T1000 (cell line): ENCODE results near the gene TBX10.
"Not testable (repeated sequence)": the region's sequence is repeated elsewhere in the genome, so short reads cannot be mapped to it uniquely, and the experiment has no call there.

Experiments used
- DNase-seq: peaks from one replicate; lab custom pipeline; 2025; ENCODE audit warnings: mixed read lengths; lab: John Stamatoyannopoulos, UW

TBX10 gene

DNA sequence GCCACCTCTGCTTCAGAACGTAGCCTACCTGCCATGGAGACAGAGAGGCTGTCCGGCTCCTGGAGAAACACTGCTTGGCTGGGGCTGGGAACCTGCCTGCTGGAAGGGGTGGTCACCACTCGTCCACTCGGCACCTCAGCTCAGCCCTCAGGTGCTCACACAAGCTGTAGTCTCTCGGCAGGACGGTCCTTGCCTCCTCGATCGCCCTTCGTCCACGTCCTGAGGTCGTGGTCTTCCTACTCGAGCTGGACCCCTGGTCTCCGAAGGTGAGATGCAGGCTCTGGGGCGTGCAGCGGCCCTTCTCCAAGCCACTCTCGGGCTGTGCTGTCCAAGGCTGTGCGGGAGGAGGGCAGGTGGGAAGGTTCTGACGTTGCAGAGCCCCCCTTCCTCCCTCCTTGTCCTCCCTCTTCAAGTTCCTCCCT is at the start of gene TBX10:
Gene TBX10, minus strand, starts transcription at position 326 of the 422 bp plus-strand sequence. Its CDS starts 291 bp downstream, at position 35.
- DNase-seq = no peak

DNA sequence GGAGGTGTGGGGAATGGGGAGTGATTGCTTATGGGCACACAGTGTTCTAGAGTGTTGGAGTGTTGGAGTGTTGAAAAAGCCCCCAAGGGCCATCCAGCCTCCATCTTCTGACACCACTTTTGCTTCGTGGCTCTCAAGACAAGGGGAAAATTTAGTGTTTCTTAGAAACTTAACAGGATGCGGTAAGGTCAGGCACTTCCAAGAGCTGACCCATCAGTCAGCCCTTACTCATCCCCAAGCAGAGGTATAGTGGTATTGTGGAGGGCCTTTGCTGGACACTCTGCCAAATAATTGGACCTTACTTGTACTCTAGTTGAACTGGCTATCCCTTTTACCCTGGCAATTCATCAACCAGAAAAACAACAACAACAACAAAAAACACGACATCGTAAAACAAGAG is 49.6 kb upstream of the TBX10 start:
- no peak for DNase-seq

DNA sequence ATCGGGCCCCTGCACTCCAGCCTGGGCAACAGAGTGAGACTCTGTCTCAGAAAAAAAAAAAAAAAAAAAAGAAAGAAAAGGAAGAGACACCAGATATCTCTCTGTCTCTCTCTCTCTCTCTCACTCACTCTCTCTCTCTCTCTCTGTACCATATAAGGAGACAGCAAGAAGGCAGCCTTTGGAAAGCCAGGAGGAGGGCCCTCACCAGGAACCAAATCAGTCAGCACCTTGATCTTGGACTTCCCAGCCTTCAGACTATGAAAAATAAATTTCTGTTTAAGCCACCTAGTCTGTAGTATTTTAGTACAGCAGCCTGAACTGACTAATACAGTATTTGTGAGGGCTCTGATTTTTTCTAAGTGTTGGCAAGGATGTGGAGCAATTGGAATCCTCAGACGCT is 48.4 kb upstream of the TBX10 start:
- no peak for DNase-seq

DNA sequence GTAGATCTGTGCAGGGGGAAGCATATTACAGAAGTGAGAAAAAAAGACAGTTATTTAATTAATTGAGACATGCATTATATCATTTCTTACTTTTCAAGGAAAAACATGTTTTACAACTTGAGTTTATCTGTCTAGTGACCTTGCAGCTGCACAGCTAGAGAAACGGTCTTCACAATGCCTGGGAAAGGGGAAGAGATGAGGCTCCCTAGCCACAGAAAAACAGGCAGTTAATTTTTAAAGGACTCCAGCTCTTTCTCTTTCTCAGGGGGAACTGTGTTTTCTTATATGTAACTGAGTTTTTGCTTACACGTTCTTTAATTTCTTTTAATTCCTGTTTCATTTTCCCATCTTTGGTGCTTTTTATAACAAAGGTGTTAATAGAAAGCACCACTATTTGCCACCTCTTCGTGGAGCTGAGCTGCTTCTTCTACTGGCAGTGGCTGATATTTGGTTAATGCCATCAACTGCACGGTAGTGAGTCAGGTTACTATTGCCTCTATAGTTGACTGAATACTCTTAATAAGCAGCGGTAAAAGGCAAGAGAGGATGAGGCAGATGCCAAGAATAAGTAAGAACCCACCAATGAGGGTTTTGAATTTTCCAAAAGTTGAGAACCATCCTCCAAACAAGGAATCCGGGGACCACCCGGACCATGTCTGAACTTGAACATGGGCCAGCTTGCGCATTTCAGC is 46.2 kb upstream of the TBX10 start:
- DNase-seq = not testable (repeated sequence)

DNA sequence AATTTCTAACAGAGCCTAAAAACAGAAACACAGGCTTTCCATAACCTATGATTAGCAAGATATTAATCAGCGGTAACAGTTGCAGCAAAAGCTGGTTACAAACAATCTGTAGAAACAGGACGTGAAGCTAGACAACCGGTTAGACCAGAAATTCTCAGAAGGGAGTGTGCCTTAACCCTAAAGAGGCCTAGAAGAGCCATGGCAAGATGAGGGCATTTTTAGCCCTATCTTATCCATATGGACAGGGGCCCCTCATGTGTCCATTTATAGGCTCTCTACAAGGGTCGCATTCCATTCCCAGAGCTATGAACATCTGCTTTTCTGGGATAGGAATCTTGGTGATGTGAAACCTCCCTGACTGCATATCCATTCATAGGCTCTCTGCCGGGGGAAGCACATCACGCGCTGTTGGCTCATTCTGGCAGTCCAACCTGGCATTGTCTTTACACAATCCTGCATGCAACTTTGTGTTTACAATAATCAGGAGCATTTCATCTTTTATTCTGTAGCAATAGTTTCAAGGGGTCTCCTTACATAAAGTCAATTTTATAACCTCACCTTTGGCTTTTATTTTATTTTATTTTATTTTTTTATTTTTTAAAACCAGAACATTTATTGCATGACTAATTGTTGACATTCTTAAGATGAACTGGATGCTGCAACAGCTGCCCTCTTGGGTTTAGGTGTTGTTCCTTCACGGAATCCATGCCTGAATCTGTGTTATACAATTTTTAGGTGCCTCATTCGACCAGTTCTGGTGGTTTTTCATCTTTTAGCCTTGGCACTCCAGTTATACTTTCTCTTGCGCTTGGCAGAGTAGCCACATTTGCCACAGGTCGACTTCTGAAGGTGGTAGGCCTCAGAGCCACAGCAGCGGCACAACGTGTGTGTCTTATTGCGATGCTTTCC is 42.8 kb upstream of the TBX10 start:
- DNase-seq = not testable (repeated sequence)

DNA sequence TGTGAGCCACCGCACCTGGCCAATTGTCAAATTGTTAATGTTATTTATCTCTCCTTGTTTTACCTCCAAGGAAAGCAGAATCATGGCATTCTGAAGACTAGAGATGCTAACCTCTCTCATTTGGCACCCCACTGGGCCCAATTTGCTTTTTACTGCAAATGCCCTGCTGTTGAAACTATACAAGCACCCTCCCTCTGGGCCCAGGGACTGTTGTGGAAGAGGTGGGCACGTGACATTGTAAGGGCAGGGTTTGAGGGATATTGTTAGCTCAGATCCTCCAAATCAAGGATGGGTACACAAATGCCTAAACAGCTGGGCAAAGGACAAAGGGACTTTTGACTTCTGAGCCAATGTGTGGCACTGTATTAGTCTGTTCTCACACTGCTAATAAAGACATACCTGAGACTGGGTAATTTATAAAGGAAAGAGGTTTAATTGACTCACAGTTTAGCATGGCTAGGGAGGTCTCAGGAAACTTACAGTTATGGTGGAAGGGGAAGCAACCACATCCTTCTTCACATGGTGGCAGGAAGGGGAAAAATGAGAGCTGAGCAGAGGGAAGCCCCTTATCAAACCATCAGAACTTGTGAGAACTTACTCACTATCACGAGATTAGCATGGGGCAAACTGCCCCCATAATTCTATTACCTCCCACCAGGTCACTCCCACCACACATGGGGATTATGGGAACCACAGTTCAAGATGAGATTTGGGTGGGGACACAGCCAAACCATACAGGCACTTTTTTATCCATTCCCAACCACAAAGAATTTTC is 41.3 kb upstream of the TBX10 start:
- no peak for DNase-seq

DNA sequence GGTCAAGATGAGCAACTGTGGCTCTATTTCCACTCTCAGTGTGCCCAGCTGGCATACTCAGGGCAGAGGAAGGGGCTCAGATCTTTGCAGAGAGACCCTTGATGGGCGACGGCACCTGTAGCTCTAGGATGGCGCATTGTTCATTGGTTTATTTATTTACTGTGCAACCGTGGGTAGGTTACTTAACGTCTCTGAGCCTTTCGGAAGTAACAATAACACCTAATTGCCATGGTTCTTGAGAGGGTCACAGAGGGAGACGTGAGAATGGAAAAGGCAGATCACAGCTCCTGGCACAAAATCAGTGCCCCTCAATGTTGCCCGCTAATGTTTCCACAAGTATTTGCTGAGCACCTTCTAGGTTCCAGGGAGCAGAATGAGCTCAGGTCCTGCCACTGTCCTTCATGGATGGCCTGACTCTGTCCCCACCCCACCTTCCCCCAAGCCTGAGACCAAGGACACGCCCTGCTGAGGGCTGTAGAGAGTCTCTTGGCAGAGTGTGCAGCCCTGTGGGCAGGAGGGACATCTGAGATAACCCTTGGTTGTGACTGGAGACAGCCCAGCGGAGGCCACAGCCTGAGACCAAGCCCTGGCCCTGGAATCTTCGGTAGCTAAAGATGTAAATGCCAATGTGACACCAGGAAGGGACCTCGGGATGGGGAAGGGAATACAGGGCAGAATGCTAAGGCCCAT is 35.6 kb upstream of the TBX10 start:
- DNase-seq = no peak

DNA sequence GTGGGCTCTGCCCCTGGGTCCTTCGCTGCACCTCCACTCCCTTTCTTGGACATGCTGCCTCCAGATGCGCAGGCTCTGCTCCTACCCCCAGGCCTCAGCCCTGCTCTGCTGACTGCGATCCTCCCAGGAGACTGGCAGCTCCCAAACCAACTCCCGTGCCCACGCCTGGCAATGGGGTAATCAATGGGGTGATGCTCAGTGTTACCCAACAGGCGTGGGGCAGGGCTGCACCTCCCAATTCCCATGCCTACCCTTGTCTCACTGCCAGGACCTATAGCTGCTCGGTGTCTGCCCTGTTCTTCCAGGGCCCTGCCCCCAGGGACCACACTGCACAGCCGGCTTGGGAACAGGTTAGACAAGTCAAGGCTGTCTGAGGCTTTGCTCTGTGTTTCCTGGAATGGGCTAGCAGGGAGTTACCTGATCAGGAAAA is 34.9 kb upstream of the TBX10 start, which contains the start of gene ALDH3B2:
Gene ALDH3B2, minus strand, starts transcription at position 182 of the 430 bp plus-strand sequence. CDS start 7,688 bp downstream, outside the sequence.
- DNase-seq = no peak

DNA sequence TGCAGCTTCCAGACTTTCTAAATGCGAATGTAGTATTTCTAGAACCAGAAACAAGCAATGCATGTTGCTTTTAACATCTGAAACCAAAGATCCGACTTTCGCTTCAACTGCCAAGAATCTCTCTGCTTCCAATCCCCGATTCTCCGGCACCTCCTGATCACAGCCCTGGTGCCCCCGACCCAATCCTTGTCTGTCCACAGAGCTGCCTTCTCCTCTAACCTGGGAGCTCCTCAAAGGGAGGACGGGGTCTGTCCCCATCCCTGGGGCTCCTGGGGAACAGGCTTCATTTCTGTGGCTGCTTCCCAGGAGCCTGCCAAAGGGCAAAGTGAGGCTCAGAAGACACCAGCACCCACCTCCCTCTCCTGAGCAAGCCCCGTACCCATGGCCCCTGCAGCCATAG is 34.3 kb upstream of the TBX10 start:
- DNase-seq = no peak

DNA sequence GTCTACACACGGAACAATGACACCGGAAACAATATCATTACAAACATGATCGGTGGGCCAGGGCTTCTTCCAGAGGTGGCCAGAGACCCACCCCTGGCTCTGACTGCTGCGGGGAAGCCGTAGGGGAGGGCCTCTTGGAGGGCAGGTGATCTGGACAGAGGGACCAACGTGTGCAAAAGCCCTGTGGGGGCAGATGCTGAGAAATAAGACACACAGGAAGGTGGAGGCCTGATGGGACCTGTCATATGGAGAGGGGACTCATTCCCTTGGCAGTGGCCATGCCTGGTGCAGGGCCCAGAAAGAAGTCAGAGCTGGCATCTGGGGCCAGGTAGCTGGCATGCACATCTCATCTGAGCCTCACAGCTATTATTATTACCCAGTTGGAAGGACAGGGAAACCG is 33.8 kb upstream of the TBX10 start:
- DNase-seq = no peak

DNA sequence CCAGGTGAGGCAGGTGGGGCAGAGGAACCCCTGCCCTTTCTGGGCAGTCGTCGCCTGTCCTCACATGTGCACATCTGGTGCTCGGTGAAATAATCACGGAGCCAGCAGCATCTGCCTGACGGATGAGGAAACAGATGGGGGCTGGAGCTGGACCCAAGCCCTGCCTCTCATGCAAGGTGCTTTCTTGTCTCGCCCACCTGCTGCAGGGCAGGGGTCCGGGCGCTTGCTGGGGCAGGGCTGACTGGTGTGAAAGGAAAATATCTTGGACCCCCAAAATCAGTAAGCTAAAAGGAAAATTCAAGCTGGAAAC is 31.6 kb upstream of the TBX10 start:
- DNase-seq = no peak

DNA sequence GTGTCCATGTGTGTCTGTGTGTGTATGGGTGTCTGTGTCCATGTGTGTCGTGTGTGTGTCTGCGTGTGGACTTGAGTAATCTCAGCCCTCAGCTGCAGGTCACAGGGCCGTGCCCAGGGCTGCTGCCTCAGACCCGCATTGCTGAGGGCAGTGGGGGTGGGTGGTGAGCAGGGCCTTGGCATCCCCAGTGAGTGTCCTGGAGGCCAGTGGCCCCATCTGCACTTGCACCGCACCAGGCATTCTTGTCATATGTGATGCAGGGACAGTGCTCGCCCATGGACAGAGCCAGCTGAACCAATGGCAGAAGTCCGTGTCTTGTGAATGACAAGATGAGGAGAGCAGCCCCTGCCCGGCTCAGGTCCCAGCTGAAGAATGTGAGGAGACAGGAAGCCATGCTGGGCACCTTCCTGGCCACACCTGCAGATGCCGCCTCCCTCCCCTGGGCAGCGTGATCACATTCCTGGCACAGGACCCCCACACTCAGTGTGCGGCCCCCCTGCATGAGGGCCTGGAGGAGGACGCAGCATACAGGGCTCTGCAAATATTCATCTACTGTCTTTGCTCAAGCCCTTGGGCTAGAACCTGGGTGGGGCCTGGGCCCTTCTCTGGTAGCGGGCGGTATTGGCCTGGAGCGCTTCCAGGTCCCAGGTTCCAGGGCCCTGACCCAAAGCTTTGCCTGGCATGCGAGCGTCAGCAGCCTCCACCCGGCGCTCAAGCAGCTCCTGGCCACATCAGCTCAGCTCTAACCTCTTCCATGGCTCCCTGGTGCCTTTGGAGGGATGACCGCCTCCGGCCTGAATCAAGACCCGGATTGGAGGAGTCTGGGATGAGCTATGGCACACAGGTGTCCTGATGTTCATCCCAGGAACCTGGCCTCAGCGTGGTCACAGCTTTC is 31.0 kb upstream of the TBX10 start:
- no peak for DNase-seq

DNA sequence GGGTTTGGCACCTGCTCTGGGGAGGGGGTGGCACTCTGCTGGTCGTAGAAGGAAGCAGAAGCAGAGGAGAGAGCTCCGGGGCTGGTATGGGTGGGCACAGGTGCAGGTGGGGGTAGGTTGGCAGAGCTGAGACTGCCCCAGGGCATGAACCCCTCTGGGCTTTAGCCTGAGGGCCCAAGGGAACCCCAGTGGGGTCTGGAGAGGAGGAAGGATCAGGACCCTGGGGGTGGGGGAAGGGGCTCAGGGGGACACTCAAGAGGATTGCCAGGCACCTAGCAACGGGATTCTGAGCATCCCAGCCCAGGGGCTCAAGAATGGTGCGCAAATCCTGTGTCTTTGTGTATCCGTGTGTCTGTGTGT is 28.6 kb upstream of the TBX10 start:
- no peak for DNase-seq

DNA sequence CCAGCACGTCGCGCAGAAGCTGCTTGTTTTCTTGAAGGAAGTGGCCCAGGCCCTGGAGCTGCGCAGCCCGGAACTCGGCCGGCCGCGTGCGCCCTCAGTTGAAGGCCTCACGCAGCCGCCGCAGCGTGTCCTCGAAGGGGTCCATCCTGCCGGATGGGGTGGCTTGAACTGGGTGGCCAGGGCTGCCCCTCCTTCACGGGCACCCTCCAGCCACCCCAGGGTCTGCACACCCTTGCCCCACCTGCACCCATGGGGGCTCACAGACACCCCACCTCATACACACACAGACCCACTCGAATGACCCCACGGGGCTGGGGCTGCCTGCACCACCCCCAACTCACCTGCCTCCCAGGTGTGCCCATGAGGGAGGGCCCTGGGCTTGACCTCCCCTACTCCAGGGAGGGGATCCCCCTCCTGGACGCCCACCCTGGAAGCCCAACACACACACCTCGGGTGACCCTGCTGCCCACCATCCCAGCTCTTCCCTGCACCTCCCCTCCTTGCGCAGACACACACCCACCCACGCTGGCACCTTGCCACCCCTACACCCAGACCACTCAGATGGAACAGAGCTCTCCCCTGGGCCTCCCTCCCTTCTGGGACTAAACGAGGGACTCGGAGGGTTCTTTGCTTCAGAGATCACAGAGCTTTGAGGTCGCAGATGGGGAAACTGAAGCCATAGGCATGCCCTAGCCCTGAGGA is 28.1 kb upstream of the TBX10 start:
- DNase-seq = no peak

DNA sequence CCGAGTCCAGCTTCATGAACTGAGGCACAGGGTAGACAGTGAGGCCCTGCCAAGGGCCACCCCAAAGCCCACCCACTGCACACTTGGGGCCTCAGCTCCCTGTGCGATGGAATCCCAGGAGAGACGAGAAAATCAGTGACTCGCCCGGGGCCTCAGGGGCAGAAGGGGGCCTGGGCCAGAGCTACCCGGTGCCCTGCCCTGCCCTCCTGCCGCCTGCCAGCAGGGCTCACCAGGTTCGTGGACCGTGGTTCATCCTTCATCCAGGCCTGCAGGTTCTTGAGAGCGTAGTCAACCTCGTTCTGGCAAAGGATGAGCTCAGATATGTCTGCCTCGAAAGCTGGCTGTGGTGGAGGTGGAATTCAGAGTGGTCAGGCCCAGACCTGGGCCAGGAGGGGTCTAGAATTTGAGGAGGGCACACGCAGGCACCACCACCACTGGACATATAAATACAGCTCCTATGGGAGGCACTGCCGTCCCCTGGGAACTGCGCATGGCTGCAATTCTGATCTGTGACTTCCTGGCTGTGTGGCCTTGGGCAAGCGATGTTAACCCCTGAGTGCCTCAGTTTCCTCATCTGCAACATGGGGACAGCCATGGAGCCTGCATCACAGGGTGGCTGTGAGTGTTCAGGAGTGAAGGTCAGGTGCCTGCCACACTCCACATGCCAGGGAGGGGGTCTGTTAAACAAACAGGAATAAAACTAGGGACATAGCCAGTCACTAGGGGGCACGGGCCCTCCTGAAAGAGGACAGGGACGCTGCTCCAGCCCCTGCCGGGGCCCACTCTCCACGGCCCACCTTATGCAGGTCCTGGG is 27.3 kb upstream of the TBX10 start:
- no peak for DNase-seq

DNA sequence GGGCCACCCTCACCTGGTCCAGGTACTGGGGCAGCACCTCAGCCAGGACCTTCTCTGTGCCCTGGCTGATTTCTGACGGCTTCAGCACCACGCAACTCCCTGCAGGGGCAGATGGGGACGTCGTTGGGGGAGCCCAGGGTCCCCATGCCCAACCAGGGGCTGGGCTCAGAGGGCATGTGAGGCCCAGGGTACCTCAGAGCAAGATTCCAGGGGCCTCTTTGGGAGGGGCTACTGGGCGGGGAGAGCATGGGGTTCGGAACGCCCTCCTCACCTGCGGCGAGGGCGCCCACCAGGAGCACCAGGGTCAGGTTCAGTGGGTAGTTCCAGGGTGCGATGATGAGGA is 26.7 kb upstream of the TBX10 start:
- DNase-seq = no peak

DNA sequence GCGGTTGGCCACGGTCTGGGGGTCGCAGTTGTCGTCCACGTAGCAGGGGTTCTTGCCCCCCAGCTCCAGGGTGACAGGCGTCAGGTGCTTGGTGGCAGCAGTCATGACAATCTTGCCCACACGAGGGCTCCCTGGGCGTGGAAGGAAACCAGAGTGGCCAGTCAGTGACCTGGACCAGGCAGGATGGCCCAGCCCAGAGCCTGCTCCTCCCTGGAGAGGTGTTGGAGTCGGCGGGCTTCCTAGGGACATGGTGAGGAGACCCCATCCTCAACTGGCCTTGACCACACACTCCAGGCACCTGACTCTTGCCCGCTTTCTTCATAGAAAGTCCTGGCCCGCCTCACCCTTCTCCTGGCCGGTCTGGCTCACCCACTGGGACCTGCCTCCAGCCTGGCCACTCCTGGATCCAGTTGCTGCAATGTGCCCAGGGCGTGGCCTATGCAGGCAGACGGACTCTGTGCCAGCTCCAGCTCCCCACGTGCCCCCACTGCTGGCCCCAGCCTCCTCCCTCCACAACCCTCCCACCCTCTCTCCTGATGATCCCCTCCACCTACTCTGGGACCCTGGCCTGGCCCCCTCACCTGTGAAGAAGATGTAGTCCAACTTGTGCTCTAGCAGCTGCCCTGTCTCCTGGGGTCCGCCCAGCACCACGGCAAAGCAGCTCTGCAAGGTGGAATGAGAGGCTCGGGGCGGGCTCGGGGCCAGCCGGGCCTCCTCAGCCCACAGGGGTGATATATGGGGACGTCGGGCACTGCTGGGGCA is 26.2 kb upstream of the TBX10 start:
- DNase-seq = no peak

DNA sequence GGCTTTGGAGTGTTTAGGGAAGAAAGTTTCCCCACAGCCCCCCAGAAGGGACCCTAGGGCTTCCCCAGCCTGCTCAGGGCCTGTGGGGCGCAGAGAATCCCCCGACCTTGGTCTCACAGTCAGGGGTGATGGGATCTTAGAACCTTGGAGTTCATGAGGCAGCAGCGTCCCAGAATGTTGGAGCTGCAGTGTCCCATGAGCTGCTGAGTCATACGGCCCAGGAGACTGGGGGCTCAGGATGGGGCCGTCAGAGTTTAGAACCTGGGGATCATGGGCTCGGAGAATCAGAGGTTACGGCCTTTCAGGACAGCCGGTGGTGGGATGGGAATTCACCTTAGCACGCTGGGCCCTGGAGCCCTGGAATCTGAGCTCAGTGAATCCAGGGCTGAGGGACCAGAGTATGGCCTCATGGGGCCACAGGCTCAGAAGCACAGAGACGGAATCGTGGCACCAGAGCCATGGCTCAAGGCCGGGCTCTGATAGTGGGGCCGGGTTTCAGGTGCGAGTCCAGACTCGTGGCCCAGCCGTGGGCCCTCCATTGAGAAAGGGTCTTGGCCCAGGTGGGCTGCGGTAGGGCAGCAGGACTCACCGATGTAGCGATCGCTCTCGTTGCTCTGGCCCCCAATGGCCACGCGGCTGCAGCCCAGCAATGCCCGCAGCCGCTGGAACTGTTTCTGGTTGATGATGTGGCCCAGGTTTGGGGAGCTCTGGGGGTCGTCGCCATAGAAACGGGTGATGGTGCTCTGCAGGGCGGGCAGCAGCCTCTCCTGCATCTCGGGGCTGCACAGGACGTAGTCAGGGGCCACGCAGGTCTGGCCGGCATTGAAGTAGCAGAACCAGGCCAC is 25.4 kb upstream of the TBX10 start:
- DNase-seq = no peak
